Stimulated activated CD8-positive, alpha-beta memory T cell treated with anti-CD3 and anti-CD28 coated beads, Interleukin-15, amount 100 ng/mL, for 4 hours (primary cell): ENCODE measurements around the gene TMEM63C.

Experiments used
- DNase-seq, 2 donors: peaks; one replicate each; pipeline ENCODE4 v3.0.0-alpha.2; 2020; ENCODE audit warnings: low read depth in 2 of 2

TMEM63C gene

GRCh38 chr14:77197988-77198387 lies 16.4 kb downstream of the TMEM63C start:
- no peak for DNase-seq

- DNase-seq, result no peak
Observed at GRCh38 chr14:77198561-77198960, 17.0 kb downstream of the TMEM63C start.

- no peak for DNase-seq
Observed at GRCh38 chr14:77199590-77199989, 18.0 kb downstream of the TMEM63C start.

GRCh38 chr14:77200406-77200985 lies 18.9 kb downstream of the TMEM63C start:
- no peak for DNase-seq

- no peak for DNase-seq
Observed at GRCh38 chr14:77201696-77202095, 20.1 kb downstream of the TMEM63C start.

- DNase-seq, result no peak
Observed at GRCh38 chr14:77203611-77204458, 22.2 kb downstream of the TMEM63C start.

- no peak for DNase-seq
Observed at GRCh38 chr14:77204459-77204771, 22.8 kb downstream of the TMEM63C start.

GRCh38 chr14:77204907-77205306 lies 23.3 kb downstream of the TMEM63C start:
- no peak for DNase-seq

- DNase-seq, result no peak
Observed at GRCh38 chr14:77205566-77205965, 24.0 kb downstream of the TMEM63C start.

- no peak for DNase-seq
Observed at GRCh38 chr14:77206261-77206824, 24.7 kb downstream of the TMEM63C start.

- DNase-seq, result no peak
Observed at GRCh38 chr14:77206877-77207389, 25.3 kb downstream of the TMEM63C start.

- no peak for DNase-seq
Observed at GRCh38 chr14:77208291-77208978, 26.8 kb downstream of the TMEM63C start.

GRCh38 chr14:77208979-77209318 lies 27.4 kb downstream of the TMEM63C start:
- DNase-seq, result no peak

- no peak for DNase-seq
Observed at GRCh38 chr14:77212097-77212870, 30.7 kb downstream of the TMEM63C start.

GRCh38 chr14:77212943-77213678 lies 31.5 kb downstream of the TMEM63C start:
- no peak for DNase-seq

- DNase-seq, result no peak
Observed at GRCh38 chr14:77213679-77214016, 32.0 kb downstream of the TMEM63C start.

GRCh38 chr14:77214216-77214615 lies 32.6 kb downstream of the TMEM63C start:
- no peak for DNase-seq

- DNase-seq, result no peak
Observed at GRCh38 chr14:77217551-77217950, 36.0 kb downstream of the TMEM63C start.

- DNase-seq, result no peak
Observed at GRCh38 chr14:77219591-77219990, 38.0 kb downstream of the TMEM63C start.

- DNase-seq, result no peak
Observed at GRCh38 chr14:77220246-77221017, 38.8 kb downstream of the TMEM63C start.
